ENCODE data around the gene NAT8L.

DNA sequence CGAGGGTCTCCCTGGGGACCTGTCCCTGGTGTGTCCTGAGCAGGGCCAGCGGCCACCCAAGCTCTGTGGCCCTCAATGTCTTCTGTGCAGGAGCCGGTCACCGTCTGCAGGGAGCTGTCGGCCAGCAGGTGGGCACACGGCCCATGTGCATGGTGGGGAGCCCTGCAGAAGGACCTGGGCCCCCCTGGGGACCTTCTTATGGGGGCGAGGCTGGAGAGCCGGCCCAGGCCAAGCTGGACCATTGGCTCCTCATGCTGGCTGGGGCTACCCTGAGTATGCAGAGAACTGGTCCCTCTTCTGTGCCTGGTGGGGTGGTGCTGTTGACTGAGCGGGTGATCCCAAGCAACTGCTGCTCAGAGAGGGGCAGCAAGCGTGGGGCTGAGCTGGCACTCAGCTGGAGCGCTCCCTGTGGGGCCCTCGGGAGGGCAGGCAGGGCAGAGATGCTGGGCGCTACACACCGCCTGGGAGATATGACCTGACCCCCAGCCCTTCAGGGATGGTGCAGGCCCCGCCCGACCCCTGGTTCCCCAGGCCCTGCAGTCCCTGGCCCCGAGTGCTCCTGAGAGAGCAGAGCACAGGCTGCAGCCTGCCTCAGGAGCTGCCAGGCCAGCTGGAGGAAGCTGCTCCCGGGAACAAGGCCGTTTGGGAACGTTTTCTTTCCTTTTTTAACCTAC lies 14.8 kb downstream of the NAT8L start:
- no peak for TF ChIP-seq POLR2AphosphoS5 (IDR thresholded peaks at IDR 0.05; ENCODE audit: low read depth, low read length)
- TF ChIP-seq, protein P1, sequence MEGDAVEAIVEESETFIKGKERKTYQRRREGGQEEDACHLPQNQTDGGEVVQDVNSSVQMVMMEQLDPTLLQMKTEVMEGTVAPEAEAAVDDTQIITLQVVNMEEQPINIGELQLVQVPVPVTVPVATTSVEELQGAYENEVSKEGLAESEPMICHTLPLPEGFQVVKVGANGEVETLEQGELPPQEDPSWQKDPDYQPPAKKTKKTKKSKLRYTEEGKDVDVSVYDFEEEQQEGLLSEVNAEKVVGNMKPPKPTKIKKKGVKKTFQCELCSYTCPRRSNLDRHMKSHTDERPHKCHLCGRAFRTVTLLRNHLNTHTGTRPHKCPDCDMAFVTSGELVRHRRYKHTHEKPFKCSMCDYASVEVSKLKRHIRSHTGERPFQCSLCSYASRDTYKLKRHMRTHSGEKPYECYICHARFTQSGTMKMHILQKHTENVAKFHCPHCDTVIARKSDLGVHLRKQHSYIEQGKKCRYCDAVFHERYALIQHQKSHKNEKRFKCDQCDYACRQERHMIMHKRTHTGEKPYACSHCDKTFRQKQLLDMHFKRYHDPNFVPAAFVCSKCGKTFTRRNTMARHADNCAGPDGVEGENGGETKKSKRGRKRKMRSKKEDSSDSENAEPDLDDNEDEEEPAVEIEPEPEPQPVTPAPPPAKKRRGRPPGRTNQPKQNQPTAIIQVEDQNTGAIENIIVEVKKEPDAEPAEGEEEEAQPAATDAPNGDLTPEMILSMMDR (IDR thresholded peaks at IDR 0.05): no peak

Measured in Panc1 (cell line).